Stomach (tissue), 9 donors: ENCODE results near the gene GCNA. TPM values are rescaled to one million over a fixed set of nuclear protein-coding genes. Genes with fewer than 3 reads are reported as not detected.
"Not testable (repeated sequence)": the region's sequence is repeated elsewhere in the genome, so short reads cannot be mapped to it uniquely, and the experiment has no call there.

Experiments
- DNase-seq, 2 donors: peaks; one replicate each; pipeline versions ENCODE4 v3.0.0 to v3.0.0-alpha.2; 2013 to 2019
- H3K27ac ChIP-seq, 5 donors: fragments of 200-600 bp in 4 of 5; sonication (generic) in 4 of 5; one replicate each; pipeline ENCODE4 v1.5.1; 2013 to 2019; ENCODE audit warnings: mild to moderate bottlenecking in 1 of 5, moderate library complexity in 1 of 5
- H3K27me3 ChIP-seq, 3 donors: fragments of 200-600 bp; sonication (generic); one replicate each; pipeline ENCODE4 v1.5.1; 2017 to 2019; ENCODE audit warnings: mixed run types in 1 of 3
- H3K36me3 ChIP-seq, 4 donors: fragments of 200-600 bp; sonication (generic); 1 replicate in 3 of 4; 2 replicates in 1 of 4; pipeline ENCODE4 v1.5.1; 2016 to 2019
- H3K4me1 ChIP-seq, 4 donors: fragments of 200-600 bp; sonication (generic); one replicate each; pipeline ENCODE4 v1.5.1; 2016 to 2019
- H3K4me3 ChIP-seq, 4 donors: fragments of 200-600 bp; sonication (generic) in 3 of 4; one replicate each; pipeline ENCODE4 v1.5.1; 2016 to 2019; ENCODE audit warnings: mild to moderate bottlenecking in 1 of 4
- H3K9me3 ChIP-seq, 4 donors: fragments of 200-600 bp; sonication (generic); one replicate each; pipeline ENCODE4 v1.5.1; 2016 to 2019
- EP300 ChIP-seq: sonication (generic); formaldehyde crosslinking; IDR thresholded peaks from one replicate; pipeline ENCODE4 v1.6.1; 2017; ENCODE audit warnings: antibody characterized with exemption
- POLR2A ChIP-seq, 4 donors: fragments of 450-650 bp; IDR thresholded peaks; one replicate each; pipeline ENCODE4 v1.6.1; 2016; ENCODE audit warnings: antibody characterized with exemption in 4 of 4, control low read depth in 2 of 4, mild to moderate bottlenecking in 1 of 4, moderate library complexity in 1 of 4
- POLR2AphosphoS5 ChIP-seq, 3 donors: sonication (generic); formaldehyde crosslinking; IDR thresholded peaks; one replicate each; pipeline ENCODE4 v1.6.1; 2016; ENCODE audit warnings: antibody characterized with exemption in 3 of 3
- WGBS, 5 donors: extraction: QIAGEN DNeasy Blood & Tissue Kit in 3 of 5; methylation state at CpG; one replicate each; pipeline versions ENCODE4 v1.1.5 to v1.1.7; 2013 to 2018; 5-methylcytosine and 5-hydroxymethylcytosine counted together
- intact Hi-C: fragments of 100-400 bp; cut with DNase I; formaldehyde crosslinking; loops from one replicate; pipeline ENCODE4 v1.15.1; 2023; ENCODE audit warnings: low total_unique reads
- polyA plus RNA-seq, 3 donors: library from polyadenylated mRNA; stranded (reverse); fragments of 200-250 nt; gene quantifications; one replicate each; pipeline ENCODE4 v1.2.3, GENCODE V29; 2013
- total RNA-seq, 5 donors: library from RNA; depleted of rRNA; stranded (reverse); fragments of >200 nt; gene quantifications; one replicate each; pipeline versions ENCODE4 v1.1.0 to v1.2.3, GENCODE V29; 2014 to 2016
- TF ChIP-seq, protein P1 (sequence below), 7 experiments: fragments of 450-650 bp in 4 of 7; fragments of 200-600 bp in 3 of 7; sonication (generic) in 3 of 7; IDR thresholded peaks; one replicate each; pipeline ENCODE4 v1.5.1; 2016 to 2019; ENCODE audit warnings: antibody characterized with exemption in 7 of 7, control low read depth in 2 of 7, mild to moderate bottlenecking in 1 of 7
- donor health status: healthy with polysubstance abuse.
- donor health status: Bipolar disorder and iron deficiency.
- donor health status: healthy.

Gene GCNA
- total and polyA plus RNA-seq, 8 donors: 0.46 to 18.3 (median 2.0) TPM

DNA sequence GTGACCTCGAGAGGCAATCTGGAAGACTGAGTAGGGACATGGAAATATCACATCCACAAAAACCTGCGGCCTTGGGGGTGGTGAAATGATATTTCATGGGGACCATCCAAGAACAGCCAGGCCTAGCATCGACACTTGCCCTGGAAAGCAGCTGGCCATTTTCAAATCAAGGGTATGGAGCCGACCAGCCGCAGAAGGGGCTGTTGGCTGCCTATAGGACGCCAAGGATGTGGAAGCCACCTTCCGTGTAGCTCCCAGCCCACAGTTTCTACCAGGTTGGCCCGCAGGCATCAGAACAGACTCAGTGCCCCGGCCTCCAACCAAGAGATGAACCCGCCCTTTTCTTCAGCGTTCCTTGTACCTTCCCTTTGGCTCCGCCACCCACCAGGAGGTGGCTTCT is 83.7 kb downstream of the GCNA start:
- no peak for TF ChIP-seq POLR2AphosphoS5 (IDR thresholded peaks at IDR 0.05)
- no peak for TF ChIP-seq POLR2A (IDR thresholded peaks at IDR 0.05)
- TF ChIP-seq EP300: no peak
- TF ChIP-seq, protein P1, sequence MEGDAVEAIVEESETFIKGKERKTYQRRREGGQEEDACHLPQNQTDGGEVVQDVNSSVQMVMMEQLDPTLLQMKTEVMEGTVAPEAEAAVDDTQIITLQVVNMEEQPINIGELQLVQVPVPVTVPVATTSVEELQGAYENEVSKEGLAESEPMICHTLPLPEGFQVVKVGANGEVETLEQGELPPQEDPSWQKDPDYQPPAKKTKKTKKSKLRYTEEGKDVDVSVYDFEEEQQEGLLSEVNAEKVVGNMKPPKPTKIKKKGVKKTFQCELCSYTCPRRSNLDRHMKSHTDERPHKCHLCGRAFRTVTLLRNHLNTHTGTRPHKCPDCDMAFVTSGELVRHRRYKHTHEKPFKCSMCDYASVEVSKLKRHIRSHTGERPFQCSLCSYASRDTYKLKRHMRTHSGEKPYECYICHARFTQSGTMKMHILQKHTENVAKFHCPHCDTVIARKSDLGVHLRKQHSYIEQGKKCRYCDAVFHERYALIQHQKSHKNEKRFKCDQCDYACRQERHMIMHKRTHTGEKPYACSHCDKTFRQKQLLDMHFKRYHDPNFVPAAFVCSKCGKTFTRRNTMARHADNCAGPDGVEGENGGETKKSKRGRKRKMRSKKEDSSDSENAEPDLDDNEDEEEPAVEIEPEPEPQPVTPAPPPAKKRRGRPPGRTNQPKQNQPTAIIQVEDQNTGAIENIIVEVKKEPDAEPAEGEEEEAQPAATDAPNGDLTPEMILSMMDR (IDR thresholded peaks at IDR 0.05): no peak
- WGBS, 5 donors: 71 to 86% (median 80%) methylated on average over 10 to 12 of the region's 12 CpGs
- intact Hi-C loops: no loop called here
- H3K4me3 ChIP-seq: no peak overlapping the region
- DNase-seq: no peak
- no peaks in the 10 kb centered on the region for H3K36me3 ChIP-seq
- no peaks in the 10 kb centered on the region for H3K4me1 ChIP-seq
- H3K9me3 ChIP-seq: no peaks in the 10 kb centered on the region
- no peaks in the 10 kb centered on the region for H3K27me3 ChIP-seq
- H3K27ac ChIP-seq: no peak overlapping the region

DNA sequence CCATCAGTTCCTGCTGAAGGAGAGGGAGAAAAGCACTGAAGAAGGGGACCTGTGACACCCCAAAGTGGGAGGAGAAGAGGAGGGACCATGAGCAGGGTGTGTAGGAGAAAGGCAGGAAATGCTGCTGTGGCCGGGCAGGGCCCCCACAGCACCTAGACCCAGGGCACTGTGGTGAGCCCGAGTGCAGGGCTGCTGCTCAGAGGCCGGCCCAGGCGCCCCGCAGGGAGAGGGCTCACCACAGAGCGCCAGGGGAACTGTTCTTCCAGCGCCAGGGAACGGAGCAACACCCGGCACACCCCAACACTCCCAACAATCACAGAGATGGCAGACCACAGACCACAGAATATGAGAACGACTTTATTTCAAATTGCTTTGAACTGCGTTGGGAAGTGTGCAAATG is 84.4 kb downstream of the GCNA start:
- H3K4me1 ChIP-seq, H3K36me3 ChIP-seq, DNase-seq, H3K27ac ChIP-seq, H3K9me3 ChIP-seq, H3K4me3 ChIP-seq, H3K27me3 ChIP-seq, intact Hi-C loops: not testable (repeated sequence)
- WGBS, 5 donors: 61 to 71% (median 68%) methylated on average over 4 to 11 of the region's 11 CpGs

Other genes with a start within 250 kb of the GCNA start
- gene TAF1, start 212.1 kb upstream of the GCNA start, total RNA-seq: 100 to 1,000 TPM in 1 of 5 donors, 10 to 100 TPM in 4; 30.9 to 118 (median 62.9) TPM
- 10 to 100 TPM in 1 of 3 donors, 1 to 10 TPM in 2; 5.8 to 16.8 (median 6.6) TPM for gene TAF1, start 212.1 kb upstream of the GCNA start, polyA plus RNA-seq
- gene OGT, start 45.3 kb upstream of the GCNA start, total RNA-seq: 100 to 1,000 TPM in 4 of 5 donors, 10 to 100 TPM in 1; 53.9 to 303 (median 230) TPM
- 10 to 100 TPM in 2 of 3 donors, 1 to 10 TPM in 1; 9.6 to 63.9 (median 10.5) TPM for gene OGT, start 45.3 kb upstream of the GCNA start, polyA plus RNA-seq
- not detected for gene CXCR3, start 40.1 kb downstream of the GCNA start, total RNA-seq
- 1 to 10 TPM in 1 of 3 donors, under 1 TPM in 2; 0.19 to 1.5 (median 0.28) TPM for gene CXCR3, start 40.1 kb downstream of the GCNA start, polyA plus RNA-seq
- gene CXorf49, start 139.8 kb downstream of the GCNA start, total RNA-seq: not detected
- 1 to 10 TPM in 1 of 3 donors, not detected in 2; 3.2 TPM for gene CXorf49, start 139.8 kb downstream of the GCNA start, polyA plus RNA-seq
- gene CXorf49B, start 184.9 kb downstream of the GCNA start, total RNA-seq: not detected
- 1 to 10 TPM in 1 of 3 donors, not detected in 2; 3.2 TPM for gene CXorf49B, start 184.9 kb downstream of the GCNA start, polyA plus RNA-seq